HepG2 (cell line): ENCODE data around the gene TWNK. TPM values are rescaled to one million over a fixed set of nuclear protein-coding genes. Genes with fewer than 3 reads are reported as not detected.

Source experiments
- CENPT ChIP-seq: sonication (generic); formaldehyde crosslinking; IDR thresholded peaks from 2 replicates; pipeline ENCODE4 v1.8.0; 2022; ENCODE audit warnings: low read depth, mild to moderate bottlenecking, moderate library complexity, missing genetic modification reagents
- FOXP1 ChIP-seq, 2 experiments: fragments of 450-650 bp in 1 of 2; IDR thresholded peaks; 2 replicates each; pipeline ENCODE4 v1.6.1; 2017 to 2018; ENCODE audit warnings: antibody characterized with exemption in 1 of 2
- MBNL3 ChIP-seq: fragments of 250-450 bp; sonication (Bioruptor Pico); conservative IDR thresholded peaks from 2 replicates; pipeline ENCODE4 v1.8.0; 2022; ENCODE audit warnings: mild to moderate bottlenecking, inconsistent platforms
- MTF2 ChIP-seq: sonication (generic); formaldehyde crosslinking; IDR thresholded peaks from 2 replicates; pipeline ENCODE4 v1.5.0; 2020; ENCODE audit warnings: missing genetic modification reagents, borderline replicate concordance
- NR1H2 ChIP-seq: sonication (generic); formaldehyde crosslinking; IDR thresholded peaks from 2 replicates; pipeline ENCODE4 v1.8.1; 2022; ENCODE audit warnings: low read depth, missing genetic modification reagents, borderline replicate concordance
- RBAK ChIP-seq: sonication (generic); formaldehyde crosslinking; IDR thresholded peaks from 2 replicates; pipeline ENCODE4 v1.5.1; 2020; ENCODE audit warnings: mild to moderate bottlenecking, missing genetic modification reagents
- SOX13 ChIP-seq, 3 experiments: fragments of 450-650 bp in 1 of 3; sonication (generic) in 1 of 3; formaldehyde crosslinking in 1 of 3; IDR thresholded peaks in 2 of 3; conservative IDR thresholded peaks in 1 of 3; 2 replicates each; pipeline versions ENCODE4 v1.5.0 to v1.6.1; 2016 to 2020; ENCODE audit warnings: antibody characterized with exemption in 1 of 3, mild to moderate bottlenecking in 1 of 3, missing compliant biosample characterization in 1 of 3, missing genetic modification reagents in 1 of 3, moderate library complexity in 1 of 3
- ZBTB21 ChIP-seq: sonication (generic); formaldehyde crosslinking; IDR thresholded peaks from 2 replicates; pipeline ENCODE4 v1.4.0; 2020; ENCODE audit warnings: missing genetic modification reagents
- ZBTB7A ChIP-seq: sonication (generic); formaldehyde crosslinking; IDR thresholded peaks from 2 replicates; pipeline ENCODE4 v1.8.0; 2022; ENCODE audit warnings: mild to moderate bottlenecking, missing genetic modification reagents
- ZFYVE20 ChIP-seq: sonication (generic); formaldehyde crosslinking; IDR thresholded peaks from 2 replicates; pipeline ENCODE4 v1.8.0; 2023; ENCODE audit warnings: low read depth, mild to moderate bottlenecking, moderate library complexity, missing genetic modification reagents, borderline replicate concordance
- ZNF10 ChIP-seq: sonication (generic); formaldehyde crosslinking; IDR thresholded peaks from 2 replicates; pipeline ENCODE4 v1.4.0; 2020; ENCODE audit warnings: mild to moderate bottlenecking, low read depth, missing genetic modification reagents, borderline replicate concordance
- ZNF24 ChIP-seq: fragments of 450-650 bp; IDR thresholded peaks from 2 replicates; pipeline ENCODE4 v1.6.1; 2017; ENCODE audit warnings: antibody characterized with exemption, mild to moderate bottlenecking
- ZNF326 ChIP-seq: sonication (generic); formaldehyde crosslinking; IDR thresholded peaks from 2 replicates; pipeline ENCODE4 v1.4.0; 2020; ENCODE audit warnings: missing genetic modification reagents, borderline replicate concordance
- ZNF768 ChIP-seq: sonication (generic); formaldehyde crosslinking; IDR thresholded peaks from 2 replicates; pipeline ENCODE4 v1.4.0; 2020; ENCODE audit warnings: missing genetic modification reagents
- ZNF772 ChIP-seq: sonication (generic); formaldehyde crosslinking; IDR thresholded peaks from 2 replicates; pipeline ENCODE4 v1.5.0; 2020; ENCODE audit warnings: mild to moderate bottlenecking, missing genetic modification reagents
- ZNF776 ChIP-seq: sonication (generic); formaldehyde crosslinking; IDR thresholded peaks from 2 replicates; pipeline ENCODE4 v1.4.0; 2020; ENCODE audit warnings: mild to moderate bottlenecking, missing genetic modification reagents
- ZNF784 ChIP-seq: sonication (generic); formaldehyde crosslinking; IDR thresholded peaks from 2 replicates; pipeline ENCODE4 v1.5.1; 2020; ENCODE audit warnings: missing genetic modification reagents, mild to moderate bottlenecking, borderline replicate concordance
- ZSCAN12 ChIP-seq: sonication (generic); formaldehyde crosslinking; IDR thresholded peaks from 2 replicates; pipeline ENCODE4 v1.9.0; 2021; ENCODE audit warnings: mild to moderate bottlenecking, missing genetic modification reagents
- polyA plus RNA-seq, 8 experiments: library from polyadenylated mRNA; depleted of rRNA in 3 of 8; stranded (reverse) in 7 of 8; unstranded in 1 of 8; fragments of >200 nt; fragmentation: Illumina TruSeq in 4 of 8; extraction: Trizol in 4 of 8; gene quantifications; 2 replicates each; pipeline versions ENCODE4 v1.2.1 to v1.2.3, GENCODE V29; 2011 to 2016; ENCODE audit warnings: low read depth in 4 of 8, missing spikeins in 1 of 8, mixed read lengths in 1 of 8; ENCODE audit not compliant: insufficient read depth in 1 of 8
- total RNA-seq, 5 experiments: library from RNA; depleted of rRNA; stranded (reverse); fragments of >200 nt; fragmentation: Illumina TruSeq; extraction: Trizol; gene quantifications; 2 replicates each; pipeline ENCODE4 v1.2.3, GENCODE V29; 2016; ENCODE audit warnings: low read depth in 1 of 5
- TF ChIP-seq, protein P1 (sequence below): sonication (generic); formaldehyde crosslinking; IDR thresholded peaks from 2 replicates; pipeline ENCODE4 v1.5.0; 2020; ENCODE audit warnings: missing genetic modification reagents
- TF ChIP-seq, protein P2 (sequence below): sonication (generic); formaldehyde crosslinking; IDR thresholded peaks from 2 replicates; pipeline ENCODE4 v1.5.0; 2020; ENCODE audit warnings: mild to moderate bottlenecking, missing genetic modification reagents
- TF ChIP-seq, protein P3 (sequence below): sonication (generic); formaldehyde crosslinking; IDR thresholded peaks from 2 replicates; pipeline ENCODE4 v1.5.1; 2020; ENCODE audit warnings: missing genetic modification reagents, mild to moderate bottlenecking, borderline replicate concordance

TWNK gene
- total and polyA plus RNA-seq, 2 of the 13 experiments (the other 11 are each of a cell fraction or from before 2014, with no cell fraction given), result 10.7 to 16.5 TPM

- TF ChIP-seq, protein P1, sequence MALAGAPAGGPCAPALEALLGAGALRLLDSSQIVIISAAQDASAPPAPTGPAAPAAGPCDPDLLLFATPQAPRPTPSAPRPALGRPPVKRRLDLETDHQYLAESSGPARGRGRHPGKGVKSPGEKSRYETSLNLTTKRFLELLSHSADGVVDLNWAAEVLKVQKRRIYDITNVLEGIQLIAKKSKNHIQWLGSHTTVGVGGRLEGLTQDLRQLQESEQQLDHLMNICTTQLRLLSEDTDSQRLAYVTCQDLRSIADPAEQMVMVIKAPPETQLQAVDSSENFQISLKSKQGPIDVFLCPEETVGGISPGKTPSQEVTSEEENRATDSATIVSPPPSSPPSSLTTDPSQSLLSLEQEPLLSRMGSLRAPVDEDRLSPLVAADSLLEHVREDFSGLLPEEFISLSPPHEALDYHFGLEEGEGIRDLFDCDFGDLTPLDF (CRISPR knock-in tag), result 0 out of 2 replicates have a peak, but pooled peaks have one; percentile 49
- TF ChIP-seq, protein P2, sequence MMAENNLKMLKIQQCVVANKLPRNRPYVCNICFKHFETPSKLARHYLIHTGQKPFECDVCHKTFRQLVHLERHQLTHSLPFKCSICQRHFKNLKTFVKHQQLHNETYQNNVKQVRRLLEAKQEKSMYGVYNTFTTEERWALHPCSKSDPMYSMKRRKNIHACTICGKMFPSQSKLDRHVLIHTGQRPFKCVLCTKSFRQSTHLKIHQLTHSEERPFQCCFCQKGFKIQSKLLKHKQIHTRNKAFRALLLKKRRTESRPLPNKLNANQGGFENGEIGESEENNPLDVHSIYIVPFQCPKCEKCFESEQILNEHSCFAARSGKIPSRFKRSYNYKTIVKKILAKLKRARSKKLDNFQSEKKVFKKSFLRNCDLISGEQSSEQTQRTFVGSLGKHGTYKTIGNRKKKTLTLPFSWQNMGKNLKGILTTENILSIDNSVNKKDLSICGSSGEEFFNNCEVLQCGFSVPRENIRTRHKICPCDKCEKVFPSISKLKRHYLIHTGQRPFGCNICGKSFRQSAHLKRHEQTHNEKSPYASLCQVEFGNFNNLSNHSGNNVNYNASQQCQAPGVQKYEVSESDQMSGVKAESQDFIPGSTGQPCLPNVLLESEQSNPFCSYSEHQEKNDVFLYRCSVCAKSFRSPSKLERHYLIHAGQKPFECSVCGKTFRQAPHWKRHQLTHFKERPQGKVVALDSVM (CRISPR knock-in tag), result peak; percentile 59
- TF ChIP-seq ZNF772, result peak; percentile 34; the same call in 1 of the 2 replicates
- TF ChIP-seq, protein P3, sequence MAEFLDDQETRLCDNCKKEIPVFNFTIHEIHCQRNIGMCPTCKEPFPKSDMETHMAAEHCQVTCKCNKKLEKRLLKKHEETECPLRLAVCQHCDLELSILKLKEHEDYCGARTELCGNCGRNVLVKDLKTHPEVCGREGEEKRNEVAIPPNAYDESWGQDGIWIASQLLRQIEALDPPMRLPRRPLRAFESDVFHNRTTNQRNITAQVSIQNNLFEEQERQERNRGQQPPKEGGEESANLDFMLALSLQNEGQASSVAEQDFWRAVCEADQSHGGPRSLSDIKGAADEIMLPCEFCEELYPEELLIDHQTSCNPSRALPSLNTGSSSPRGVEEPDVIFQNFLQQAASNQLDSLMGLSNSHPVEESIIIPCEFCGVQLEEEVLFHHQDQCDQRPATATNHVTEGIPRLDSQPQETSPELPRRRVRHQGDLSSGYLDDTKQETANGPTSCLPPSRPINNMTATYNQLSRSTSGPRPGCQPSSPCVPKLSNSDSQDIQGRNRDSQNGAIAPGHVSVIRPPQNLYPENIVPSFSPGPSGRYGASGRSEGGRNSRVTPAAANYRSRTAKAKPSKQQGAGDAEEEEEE (CRISPR knock-in tag), result no peak
- TF ChIP-seq SOX13 (IDR thresholded peaks at IDR 0.05), result no peak
- TF ChIP-seq SOX13 (CRISPR knock-in tag; conservative IDR thresholded peaks at IDR 0.05 in 1 of 2, IDR thresholded peaks at IDR 0.05 in 1 of 2), result peak in 1 of 2 experiments; percentile 43; a peak in 2 of 4 replicates
- no peak for TF ChIP-seq RBAK (CRISPR knock-in tag)
- peak; percentile 58; the same call in 1 of the 2 replicates for TF ChIP-seq CENPT (CRISPR knock-in tag)
- no peak for TF ChIP-seq ZNF10 (CRISPR knock-in tag)
- peak; percentile 88; the same call in 1 of the 2 replicates for TF ChIP-seq ZNF784
- no peak for TF ChIP-seq ZNF326 (CRISPR knock-in tag)
- TF ChIP-seq ZNF776 (CRISPR knock-in tag), result peak; percentile 23; the same call in 1 of the 2 replicates
- no peak for TF ChIP-seq MTF2 (CRISPR knock-in tag)
- 0 out of 2 replicates have a peak, but pooled peaks have one; percentile 38 for TF ChIP-seq ZBTB7A
- no peak for TF ChIP-seq ZSCAN12
- no peak for TF ChIP-seq MBNL3 (CRISPR knock-in tag)
- no peak for TF ChIP-seq FOXP1 (IDR thresholded peaks at IDR 0.05)
- no peak for TF ChIP-seq FOXP1 (CRISPR knock-in tag; IDR thresholded peaks at IDR 0.05)
- TF ChIP-seq ZNF768 (CRISPR knock-in tag), result peak; percentile 71; the same call in 1 of the 2 replicates
- TF ChIP-seq ZNF24, result no peak
- no peak for TF ChIP-seq ZBTB21 (CRISPR knock-in tag)
- 0 out of 2 replicates have a peak, but pooled peaks have one; percentile 33 for TF ChIP-seq NR1H2 (CRISPR knock-in tag)
- TF ChIP-seq ZFYVE20 (CRISPR knock-in tag), result no peak
Observed at GRCh38 chr10:100998991-100999741, 11.8 kb downstream of the TWNK start (continued).
